HepG2 (cell line): Measurements from ENCODE around the gene IFRD1.

ENCODE experiments used
- CTCF ChIP-seq: sonication (generic); formaldehyde crosslinking; IDR thresholded peaks from 2 replicates; pipeline ENCODE4 v1.5.0; 2020; ENCODE audit warnings: mild to moderate bottlenecking, missing genetic modification reagents, moderate library complexity
- KLF13 ChIP-seq: sonication (generic); formaldehyde crosslinking; IDR thresholded peaks from 2 replicates; pipeline ENCODE4 v1.4.0; 2020; ENCODE audit warnings: mild to moderate bottlenecking, missing genetic modification reagents
- LBX2 ChIP-seq: sonication (generic); formaldehyde crosslinking; IDR thresholded peaks from 2 replicates; pipeline ENCODE4 v1.5.0; 2020; ENCODE audit warnings: missing genetic modification reagents, mild to moderate bottlenecking, borderline replicate concordance
- ZNF350 ChIP-seq: sonication (generic); formaldehyde crosslinking; IDR thresholded peaks from 2 replicates; pipeline ENCODE4 v1.4.0; 2020; ENCODE audit warnings: mild to moderate bottlenecking, low read depth, missing genetic modification reagents, borderline replicate concordance
- ZSCAN25 ChIP-seq: sonication (generic); formaldehyde crosslinking; IDR thresholded peaks from 2 replicates; pipeline ENCODE4 v1.8.0; 2022; ENCODE audit warnings: mild to moderate bottlenecking, missing genetic modification reagents

DNA sequence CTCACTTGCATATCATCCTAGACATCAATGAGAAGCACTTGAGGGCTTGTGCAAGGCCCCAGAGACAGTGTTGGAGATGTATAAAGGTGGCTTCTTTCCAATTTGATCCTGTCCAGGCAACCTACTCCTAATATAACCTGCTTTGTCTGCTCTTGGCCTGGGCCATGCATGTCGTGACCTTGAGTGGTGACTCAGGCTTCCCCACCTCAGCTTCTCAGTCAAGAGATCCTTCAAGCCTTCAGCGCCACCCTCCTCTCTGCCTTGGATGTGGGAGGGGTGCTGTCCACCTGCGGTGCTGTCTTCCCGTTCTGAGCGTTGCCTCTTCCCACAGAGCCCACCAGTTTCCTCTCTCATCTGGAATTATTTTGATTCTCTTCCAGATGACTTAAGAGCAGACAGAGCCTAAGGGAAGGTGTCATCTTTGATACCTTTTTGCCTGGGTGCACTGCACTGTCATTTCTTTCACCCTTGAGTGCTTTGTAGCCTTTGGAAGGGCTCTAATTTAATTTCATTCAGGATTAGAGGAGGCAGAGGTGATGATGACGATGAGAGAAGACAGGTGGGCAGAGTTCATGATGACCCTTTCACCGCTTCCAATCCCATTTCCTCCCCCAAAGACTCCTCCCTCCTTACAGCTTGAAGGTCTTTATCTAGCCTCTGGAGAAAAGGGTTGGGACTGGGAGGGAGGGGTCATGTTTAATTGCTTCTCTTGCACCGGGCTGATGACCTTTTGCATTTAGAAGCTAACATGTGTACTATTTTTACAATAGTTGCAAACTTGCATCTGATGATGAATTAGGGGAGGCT lies 37.4 kb downstream of the IFRD1 start:
- no peak for TF ChIP-seq LBX2 (CRISPR knock-in tag)
- no peak for TF ChIP-seq ZNF350 (CRISPR knock-in tag)
- no peak for TF ChIP-seq KLF13
- TF ChIP-seq ZSCAN25, result no peak
- no peak for TF ChIP-seq CTCF (CRISPR knock-in tag)
